Measurements from ENCODE around the gene USP49.

DNA sequence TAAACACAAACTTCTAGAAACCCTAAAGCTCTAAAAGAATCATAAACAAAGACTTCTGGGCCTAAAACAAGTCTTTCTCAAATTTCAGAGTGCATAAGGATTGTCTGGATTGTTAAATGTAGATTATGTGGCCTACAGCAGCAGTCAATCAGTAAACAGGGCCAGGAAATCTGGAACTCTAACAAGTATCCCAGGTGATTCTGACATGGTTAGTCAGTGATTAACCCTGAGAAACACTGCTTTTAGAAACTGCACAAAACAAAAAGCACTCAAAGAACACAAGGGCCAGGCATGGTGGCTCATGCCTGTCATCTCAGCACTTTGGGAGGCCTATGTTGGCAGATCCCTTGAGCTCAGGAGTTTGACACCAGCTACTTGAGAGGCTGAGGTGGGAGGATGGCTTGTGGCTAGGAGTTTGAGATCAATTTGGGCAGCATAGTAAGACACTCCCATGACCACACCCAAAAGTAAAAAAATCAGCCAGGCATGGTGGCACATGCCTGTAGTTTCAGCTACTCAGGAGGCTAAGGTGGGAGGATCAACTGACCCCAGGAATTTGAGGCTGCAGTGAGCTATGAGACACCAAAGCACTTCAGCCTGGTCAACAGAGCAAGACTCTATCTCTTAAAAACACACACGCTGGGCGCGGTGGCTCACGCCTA, 19.8 kb upstream of the USP49 start:
- TF ChIP-seq, protein P1, sequence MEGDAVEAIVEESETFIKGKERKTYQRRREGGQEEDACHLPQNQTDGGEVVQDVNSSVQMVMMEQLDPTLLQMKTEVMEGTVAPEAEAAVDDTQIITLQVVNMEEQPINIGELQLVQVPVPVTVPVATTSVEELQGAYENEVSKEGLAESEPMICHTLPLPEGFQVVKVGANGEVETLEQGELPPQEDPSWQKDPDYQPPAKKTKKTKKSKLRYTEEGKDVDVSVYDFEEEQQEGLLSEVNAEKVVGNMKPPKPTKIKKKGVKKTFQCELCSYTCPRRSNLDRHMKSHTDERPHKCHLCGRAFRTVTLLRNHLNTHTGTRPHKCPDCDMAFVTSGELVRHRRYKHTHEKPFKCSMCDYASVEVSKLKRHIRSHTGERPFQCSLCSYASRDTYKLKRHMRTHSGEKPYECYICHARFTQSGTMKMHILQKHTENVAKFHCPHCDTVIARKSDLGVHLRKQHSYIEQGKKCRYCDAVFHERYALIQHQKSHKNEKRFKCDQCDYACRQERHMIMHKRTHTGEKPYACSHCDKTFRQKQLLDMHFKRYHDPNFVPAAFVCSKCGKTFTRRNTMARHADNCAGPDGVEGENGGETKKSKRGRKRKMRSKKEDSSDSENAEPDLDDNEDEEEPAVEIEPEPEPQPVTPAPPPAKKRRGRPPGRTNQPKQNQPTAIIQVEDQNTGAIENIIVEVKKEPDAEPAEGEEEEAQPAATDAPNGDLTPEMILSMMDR (conservative IDR thresholded peaks at IDR 0.05; ENCODE audit: low read length) = no peak
- TF ChIP-seq EZH2phosphoT487 (IDR thresholded peaks at IDR 0.05; ENCODE audit: borderline replicate concordance) = no peak

Measured in Loucy (cell line).